ENCODE results near the gene NCOA1.

The NCOA1 gene

DNA sequence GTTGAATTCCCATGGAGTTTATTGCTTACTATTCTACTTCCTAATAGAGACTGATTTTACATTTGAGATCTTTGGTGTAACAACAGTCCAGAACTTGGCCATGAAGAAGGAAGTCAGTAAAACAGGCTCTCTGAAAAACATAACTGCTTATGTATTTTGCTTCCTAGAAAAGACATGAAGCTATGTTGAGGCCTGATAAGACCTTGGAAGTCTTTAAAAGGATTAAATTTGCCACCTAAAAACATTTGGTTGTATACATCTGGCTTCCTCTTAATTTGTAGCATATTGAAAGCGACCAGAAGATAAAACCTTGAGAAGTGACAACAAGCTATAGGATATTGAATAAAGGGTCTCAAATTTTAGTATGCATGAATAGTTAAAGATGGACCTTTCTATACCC is 265.7 kb downstream of the NCOA1 start:
- DNase-seq (ENCODE audit: extremely low read depth, low read depth), result no peak
- no peak overlapping the region for H3K4me3 ChIP-seq (replicated peaks; ENCODE audit: low read depth, low read length)
- TF ChIP-seq, protein P1, sequence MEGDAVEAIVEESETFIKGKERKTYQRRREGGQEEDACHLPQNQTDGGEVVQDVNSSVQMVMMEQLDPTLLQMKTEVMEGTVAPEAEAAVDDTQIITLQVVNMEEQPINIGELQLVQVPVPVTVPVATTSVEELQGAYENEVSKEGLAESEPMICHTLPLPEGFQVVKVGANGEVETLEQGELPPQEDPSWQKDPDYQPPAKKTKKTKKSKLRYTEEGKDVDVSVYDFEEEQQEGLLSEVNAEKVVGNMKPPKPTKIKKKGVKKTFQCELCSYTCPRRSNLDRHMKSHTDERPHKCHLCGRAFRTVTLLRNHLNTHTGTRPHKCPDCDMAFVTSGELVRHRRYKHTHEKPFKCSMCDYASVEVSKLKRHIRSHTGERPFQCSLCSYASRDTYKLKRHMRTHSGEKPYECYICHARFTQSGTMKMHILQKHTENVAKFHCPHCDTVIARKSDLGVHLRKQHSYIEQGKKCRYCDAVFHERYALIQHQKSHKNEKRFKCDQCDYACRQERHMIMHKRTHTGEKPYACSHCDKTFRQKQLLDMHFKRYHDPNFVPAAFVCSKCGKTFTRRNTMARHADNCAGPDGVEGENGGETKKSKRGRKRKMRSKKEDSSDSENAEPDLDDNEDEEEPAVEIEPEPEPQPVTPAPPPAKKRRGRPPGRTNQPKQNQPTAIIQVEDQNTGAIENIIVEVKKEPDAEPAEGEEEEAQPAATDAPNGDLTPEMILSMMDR (IDR thresholded peaks at IDR 0.05; ENCODE audit: low read depth, low read length, missing control alignments), result no peak

DNA sequence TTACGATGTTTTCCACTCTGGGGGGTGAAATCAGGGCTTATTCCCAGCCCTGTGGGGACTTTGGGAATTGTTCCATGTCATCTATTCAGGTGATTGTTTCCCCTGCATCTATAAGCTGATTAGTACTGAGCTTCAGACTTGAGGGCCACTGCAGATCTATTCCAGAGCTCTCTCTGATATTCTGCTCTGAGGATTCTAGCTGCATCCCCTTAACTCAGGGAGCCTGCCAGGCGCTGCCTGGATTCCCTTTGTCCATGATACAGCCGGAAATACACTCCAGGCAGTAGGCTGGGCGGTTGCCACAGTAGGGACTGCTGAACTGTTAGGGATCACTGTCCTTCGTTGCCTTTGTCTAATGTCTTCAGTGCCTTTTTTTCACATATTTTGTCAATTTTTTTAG is 270.8 kb downstream of the NCOA1 start:
- TF ChIP-seq, protein P1 (IDR thresholded peaks at IDR 0.05; ENCODE audit: low read depth, low read length, missing control alignments), result no peak
- H3K4me3 ChIP-seq (replicated peaks; ENCODE audit: low read depth, low read length), result no peak overlapping the region
- DNase-seq (ENCODE audit: extremely low read depth, low read depth), result no peak

DNA sequence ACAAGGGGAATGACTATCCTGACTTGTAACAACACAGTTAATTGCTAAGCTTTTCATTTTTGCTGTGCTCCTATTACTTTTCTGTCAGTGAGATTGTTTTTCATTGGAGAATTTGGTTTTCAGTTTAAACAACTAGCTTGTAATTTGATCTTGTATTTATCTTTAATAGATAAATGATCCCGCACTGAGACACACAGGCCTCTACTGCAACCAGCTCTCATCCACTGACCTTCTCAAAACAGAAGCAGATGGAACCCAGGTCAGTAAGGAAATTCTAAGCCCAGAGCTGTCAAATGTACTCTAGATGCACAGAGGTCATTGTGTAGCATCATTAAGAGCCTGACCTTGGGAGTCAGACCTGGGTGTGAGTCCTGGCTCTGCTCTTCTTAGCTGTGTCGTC is 271.5 kb downstream of the NCOA1 start:
- no peak for DNase-seq (ENCODE audit: extremely low read depth, low read depth)
- TF ChIP-seq, protein P1 (IDR thresholded peaks at IDR 0.05; ENCODE audit: low read depth, low read length, missing control alignments), result no peak
- no peak overlapping the region for H3K4me3 ChIP-seq (replicated peaks; ENCODE audit: low read depth, low read length)

DNA sequence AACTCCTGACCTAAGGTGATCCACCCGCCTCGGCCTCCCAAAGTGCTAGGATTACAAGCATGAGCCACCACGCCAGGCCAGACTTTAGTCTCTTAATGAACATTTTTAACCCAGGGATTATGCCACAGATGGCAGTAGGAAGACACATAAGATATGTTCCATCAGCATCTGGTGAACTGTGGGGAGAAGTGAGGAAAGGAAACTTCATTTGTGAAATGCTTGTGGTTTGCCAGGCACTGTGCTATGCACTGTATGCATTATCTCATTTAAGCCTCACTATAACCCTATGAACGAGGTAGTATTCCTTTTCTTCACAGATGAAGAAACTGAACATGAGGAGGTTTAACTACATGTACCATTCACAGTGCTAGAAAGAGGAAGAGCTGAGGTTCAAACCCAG is 272.8 kb downstream of the NCOA1 start:
- TF ChIP-seq, protein P1 (IDR thresholded peaks at IDR 0.05; ENCODE audit: low read depth, low read length, missing control alignments), result no peak
- no peak for DNase-seq (ENCODE audit: extremely low read depth, low read depth)
- no peak overlapping the region for H3K4me3 ChIP-seq (replicated peaks; ENCODE audit: low read depth, low read length)

DNA sequence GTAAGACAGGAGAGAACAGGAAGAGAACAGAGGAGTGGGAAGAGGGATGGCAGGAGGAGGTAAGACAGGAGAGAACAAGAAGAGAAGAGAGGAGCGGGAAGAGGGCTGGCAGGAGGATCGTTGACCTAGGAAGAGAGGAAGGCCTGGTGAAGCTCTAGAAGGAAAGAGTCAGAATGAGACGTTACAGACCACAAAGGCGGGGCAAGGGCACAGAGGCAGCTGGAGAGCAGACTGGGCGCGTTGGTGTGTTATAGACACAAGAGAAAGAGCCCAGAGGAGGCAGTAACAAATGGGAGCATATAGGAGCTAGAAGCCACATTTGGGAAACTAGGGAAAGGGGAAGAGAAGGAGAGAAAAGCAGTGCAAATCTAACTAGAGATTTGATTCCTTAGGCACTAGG is 275.6 kb downstream of the NCOA1 start:
- DNase-seq (ENCODE audit: extremely low read depth, low read depth), result no peak
- H3K4me3 ChIP-seq (replicated peaks; ENCODE audit: low read depth, low read length), result no peak overlapping the region

DNA sequence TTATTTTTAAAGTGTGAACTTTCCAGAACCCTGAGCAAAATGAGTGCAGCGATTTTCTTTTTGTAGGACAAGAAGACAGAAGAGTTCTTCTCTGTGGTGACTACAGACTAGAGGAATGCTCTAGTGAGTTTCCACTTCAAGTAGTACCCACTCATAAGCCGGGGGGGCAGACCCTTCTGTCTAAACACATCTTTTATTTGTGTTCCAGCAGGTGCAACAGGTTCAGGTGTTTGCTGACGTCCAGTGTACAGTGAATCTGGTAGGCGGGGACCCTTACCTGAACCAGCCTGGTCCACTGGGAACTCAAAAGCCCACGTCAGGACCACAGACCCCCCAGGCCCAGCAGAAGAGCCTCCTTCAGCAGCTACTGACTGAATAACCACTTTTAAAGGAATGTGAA is 277.0 kb downstream of the NCOA1 start:
- no peak overlapping the region for H3K4me3 ChIP-seq (replicated peaks; ENCODE audit: low read depth, low read length)
- TF ChIP-seq, protein P1 (IDR thresholded peaks at IDR 0.05; ENCODE audit: low read depth, low read length, missing control alignments), result no peak
- DNase-seq (ENCODE audit: extremely low read depth, low read depth), result no peak

More for the DNA sequence above, 275.6 kb downstream of the NCOA1 start:
- TF ChIP-seq, protein P1 (IDR thresholded peaks at IDR 0.05; ENCODE audit: low read depth, low read length, missing control alignments), result no peak

DNA sequence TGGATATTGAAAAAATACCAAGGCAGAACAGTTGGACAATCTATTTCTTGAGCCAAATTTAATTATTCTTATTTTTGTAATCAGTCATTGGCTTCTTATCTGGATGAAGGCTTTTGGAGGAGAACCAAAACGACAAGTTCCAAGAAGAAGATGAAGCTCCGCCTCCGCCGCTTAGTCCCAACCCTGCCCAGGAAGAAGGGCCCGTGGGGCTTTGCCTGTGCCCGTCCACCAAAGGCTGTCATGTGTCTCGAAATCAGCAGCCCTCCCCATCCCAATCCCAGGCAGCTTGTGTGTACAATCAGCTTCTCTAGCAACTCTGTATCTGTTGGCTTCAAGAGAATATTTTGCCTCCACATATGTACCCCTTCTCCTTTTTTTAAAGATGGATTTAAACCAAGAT is 277.5 kb downstream of the NCOA1 start:
- no peak overlapping the region for H3K4me3 ChIP-seq (replicated peaks; ENCODE audit: low read depth, low read length)
- TF ChIP-seq, protein P1 (IDR thresholded peaks at IDR 0.05; ENCODE audit: low read depth, low read length, missing control alignments), result no peak
- DNase-seq (ENCODE audit: extremely low read depth, low read depth), result no peak
